Psoas muscle (tissue), 8 donors: ENCODE results near the gene ELF3. TPM values are rescaled to one million over a fixed set of nuclear protein-coding genes. Genes with fewer than 3 reads are reported as not detected.

Experiments
- ATAC-seq, 4 donors: fragments of 200-7000 bp; cut with Tn5 transposase; one replicate each; pipeline ENCODE4 v1.9.1; 2020; ENCODE audit warnings: moderate library complexity in 3 of 4, mild to moderate bottlenecking in 2 of 4
- DNase-seq, 2 donors: peaks; one replicate each; pipeline ENCODE4 v3.0.0-alpha.2; 2020
- H3K27ac ChIP-seq: fragments of 200-600 bp; one replicate; pipeline ENCODE4 v1.8.0; 2022
- H3K27me3 ChIP-seq, 3 donors: fragments of 200-600 bp in 1 of 3; one replicate each; pipeline versions ENCODE4 v1.6.1 to v1.8.0; 2013 to 2022; ENCODE audit warnings: low read length in 2 of 3, mild to moderate bottlenecking in 2 of 3, moderate library complexity in 1 of 3; ENCODE audit not compliant: insufficient read depth in 3 of 3
- H3K36me3 ChIP-seq, 2 donors: fragments of 200-600 bp in 1 of 2; one replicate each; pipeline versions ENCODE4 v1.6.1 to v1.8.0; 2013 to 2022; ENCODE audit warnings: low read depth in 1 of 2, mild to moderate bottlenecking in 1 of 2, moderate library complexity in 1 of 2; ENCODE audit not compliant: insufficient read depth in 1 of 2
- H3K4me1 ChIP-seq: fragments of 200-600 bp; one replicate; pipeline ENCODE4 v1.8.0; 2022
- H3K4me3 ChIP-seq: fragments of 200-600 bp; one replicate; pipeline ENCODE4 v1.8.0; 2022; ENCODE audit warnings: mild to moderate bottlenecking
- H3K9me3 ChIP-seq: fragments of 200-600 bp; one replicate; pipeline ENCODE4 v1.8.0; 2022
- WGBS, 3 donors: extraction: QIAGEN DNeasy Blood & Tissue Kit; methylation state at CpG; one replicate each; pipeline versions ENCODE4 v1.1.6 to v1.1.7; 2013; 5-methylcytosine and 5-hydroxymethylcytosine counted together
- intact Hi-C, 2 donors: fragments of 100-400 bp; cut with DNase I; formaldehyde crosslinking; loops; one replicate each; pipeline versions ENCODE4 v1.11.0 to v1.14.2; 2022
- polyA plus RNA-seq, 3 donors: library from polyadenylated mRNA; stranded (reverse); fragments of 200-250 nt; gene quantifications; one replicate each; pipeline ENCODE4 v1.2.3, GENCODE V29; 2013
- total RNA-seq, 4 donors: library from RNA; stranded (reverse); fragmentation: NEBNext Ultra II Directional in 2 of 4; extraction: Animal tissue kit (Norgen Biotek cat#: 25700) in 2 of 4; gene quantifications; one replicate each; pipeline versions ENCODE4 v1.2.1 to v1.2.4, GENCODE V29; 2021 to 2023
- TF ChIP-seq, protein P1 (sequence below): fragments of 200-600 bp; IDR thresholded peaks from one replicate; pipeline ENCODE4 v1.8.0; 2022; ENCODE audit warnings: antibody characterized with exemption
- donor health status: healthy with polysubstance abuse.
- donor health status: DM: no; HTN: no; CAD: no; lungs with moderate emphysema.
- donor health status: Bipolar disorder and iron deficiency.
- donor health status: healthy.
- donor health status: DM: yes; HTN: yes; CAD: no.
- donor health status: DM: no; HTN: no; CAD: no.
- donor health status: DM: no; HTN: no; CAD: no.
- donor health status: DM: yes; HTN: yes; CAD: no.

Gene ELF3
- total and polyA plus RNA-seq, 7 donors, result 0.21 to 1.4 (median 0.42) TPM

DNA sequence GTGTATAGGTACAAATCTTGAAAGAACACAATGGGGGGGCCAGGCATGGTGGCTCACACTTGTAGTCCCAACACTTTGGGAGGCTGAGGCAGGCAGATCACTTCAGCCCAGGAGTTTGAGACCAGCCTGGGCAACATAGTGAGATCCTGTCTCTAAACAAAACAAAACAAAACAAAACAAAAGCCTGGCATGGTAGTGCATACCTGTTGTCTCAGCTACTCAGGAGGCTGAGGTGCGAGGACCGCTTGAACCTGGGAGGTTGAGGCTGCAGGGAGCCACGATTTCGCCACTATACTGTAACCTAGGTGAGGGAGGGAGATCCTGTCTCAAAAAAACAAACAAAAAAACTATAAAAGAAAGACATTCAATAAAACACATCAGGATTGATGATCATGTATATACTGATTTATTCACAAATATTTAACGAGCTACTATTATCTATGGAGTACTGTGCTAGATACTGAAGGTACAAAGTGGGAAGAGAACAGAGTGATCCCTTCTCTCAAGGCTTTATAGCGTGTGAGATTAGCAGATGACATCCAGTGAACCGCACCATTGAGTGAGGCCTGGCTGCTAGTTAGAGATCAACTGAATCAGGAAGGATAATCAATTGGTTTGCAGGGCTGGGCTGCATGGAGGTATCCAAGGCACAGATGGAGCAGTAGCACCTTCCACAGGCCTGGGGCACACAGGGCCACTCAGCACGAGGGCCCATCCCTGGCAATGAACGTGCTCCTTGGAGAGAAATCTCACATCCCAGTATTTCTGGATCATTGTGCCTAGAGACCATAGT lies 26.4 kb downstream of the ELF3 start:
- no peak for ATAC-seq
- 90 to 95% (median 92%) methylated on average over 9 of the region's 9 CpGs for WGBS, 3 donors
- TF ChIP-seq, protein P1, sequence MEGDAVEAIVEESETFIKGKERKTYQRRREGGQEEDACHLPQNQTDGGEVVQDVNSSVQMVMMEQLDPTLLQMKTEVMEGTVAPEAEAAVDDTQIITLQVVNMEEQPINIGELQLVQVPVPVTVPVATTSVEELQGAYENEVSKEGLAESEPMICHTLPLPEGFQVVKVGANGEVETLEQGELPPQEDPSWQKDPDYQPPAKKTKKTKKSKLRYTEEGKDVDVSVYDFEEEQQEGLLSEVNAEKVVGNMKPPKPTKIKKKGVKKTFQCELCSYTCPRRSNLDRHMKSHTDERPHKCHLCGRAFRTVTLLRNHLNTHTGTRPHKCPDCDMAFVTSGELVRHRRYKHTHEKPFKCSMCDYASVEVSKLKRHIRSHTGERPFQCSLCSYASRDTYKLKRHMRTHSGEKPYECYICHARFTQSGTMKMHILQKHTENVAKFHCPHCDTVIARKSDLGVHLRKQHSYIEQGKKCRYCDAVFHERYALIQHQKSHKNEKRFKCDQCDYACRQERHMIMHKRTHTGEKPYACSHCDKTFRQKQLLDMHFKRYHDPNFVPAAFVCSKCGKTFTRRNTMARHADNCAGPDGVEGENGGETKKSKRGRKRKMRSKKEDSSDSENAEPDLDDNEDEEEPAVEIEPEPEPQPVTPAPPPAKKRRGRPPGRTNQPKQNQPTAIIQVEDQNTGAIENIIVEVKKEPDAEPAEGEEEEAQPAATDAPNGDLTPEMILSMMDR, result no peak

DNA sequence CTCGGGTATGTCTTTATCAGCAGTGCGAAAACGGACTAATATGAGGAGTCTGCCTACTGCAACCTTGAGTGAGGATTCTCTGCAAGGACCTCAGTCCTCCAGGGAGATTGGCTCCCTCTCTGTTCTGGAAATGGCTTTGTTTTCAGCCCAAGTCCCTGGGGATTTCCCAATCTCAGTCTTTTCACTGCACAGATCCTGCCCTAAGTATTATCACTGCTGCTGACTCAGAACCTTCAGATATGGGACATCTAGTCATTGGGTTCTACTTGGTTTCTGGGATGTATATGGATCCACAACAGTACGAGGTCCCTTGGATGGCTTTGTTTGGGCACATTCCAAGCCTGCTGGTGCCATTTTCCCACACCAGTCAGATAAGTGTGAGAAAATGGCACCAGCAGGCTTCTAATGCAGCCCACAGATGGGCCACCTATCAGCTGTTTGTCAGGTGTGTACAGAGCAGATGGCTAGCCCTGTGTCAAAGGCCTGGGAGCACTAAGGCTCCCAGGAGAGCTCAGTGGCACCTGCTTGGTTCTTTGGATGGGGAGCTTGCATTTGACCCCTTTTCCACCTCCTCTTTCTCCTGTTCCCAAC lies 27.4 kb downstream of the ELF3 start:
- ATAC-seq, result no peak
- no peaks in the 10 kb centered on the region for H3K36me3 ChIP-seq
- H3K9me3 ChIP-seq, result no peaks in the 10 kb centered on the region
- intact Hi-C loops, result no loop called here
- 85 to 91% (median 88%) methylated on average over 4 of the region's 4 CpGs for WGBS, 3 donors
- DNase-seq, result no peak
- no peak overlapping the region for H3K27ac ChIP-seq
- no peak overlapping the region for H3K4me3 ChIP-seq
- TF ChIP-seq, protein P1, result no peak
- H3K4me1 ChIP-seq, result no peaks in the 10 kb centered on the region
- no peaks in the 10 kb centered on the region for H3K27me3 ChIP-seq

More for the DNA sequence above, 26.4 kb downstream of the ELF3 start:
- Histone ChIP-seq H3K36me3 (no peaks in the 10 kb centered on the region), H3K9me3 (no peaks in the 10 kb centered on the region), H3K4me3 (no peak overlapping the region), H3K27me3 (no peaks in the 10 kb centered on the region), H3K4me1 (no peaks in the 10 kb centered on the region), H3K27ac (no peak overlapping the region)
- intact Hi-C loops, result no loop called here
- DNase-seq, result no peak

DNA sequence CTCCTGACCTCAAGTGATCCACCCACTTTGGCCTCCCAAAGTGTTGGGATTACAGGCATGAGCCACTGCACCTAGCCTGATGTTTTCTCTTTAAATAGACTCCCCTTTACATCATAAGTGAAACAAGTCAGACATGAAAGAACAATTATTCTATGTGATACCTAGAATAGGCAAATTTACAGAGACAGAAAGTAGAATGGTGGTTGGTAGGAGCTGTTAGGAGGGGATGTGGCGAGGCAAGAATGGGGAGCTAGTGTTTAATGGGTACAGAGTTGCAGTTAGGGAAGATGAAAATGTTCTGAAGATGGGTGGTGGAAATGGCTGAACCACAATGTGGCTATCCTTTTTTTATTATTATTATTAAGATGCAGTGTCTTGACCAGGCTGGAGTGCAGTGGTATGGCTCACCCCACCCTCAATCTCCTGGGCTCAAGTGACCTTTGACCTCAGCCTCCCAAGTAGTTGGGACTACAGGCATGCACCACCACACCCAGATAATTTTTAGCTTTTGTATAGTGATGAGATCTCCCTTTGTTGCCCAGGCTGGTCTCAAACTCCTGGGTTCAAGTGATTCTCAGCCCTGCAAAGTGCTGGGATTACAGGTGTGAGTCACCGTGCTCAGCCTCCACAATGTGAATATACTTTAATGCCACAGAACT lies 28.4 kb downstream of the ELF3 start:
- TF ChIP-seq, protein P1, result no peak
- no peak overlapping the region for H3K4me3 ChIP-seq
- no peaks in the 10 kb centered on the region for H3K36me3 ChIP-seq
- no peak for ATAC-seq
- 89 to 98% (median 95%) methylated on average over 2 of the region's 2 CpGs for WGBS, 3 donors
- H3K9me3 ChIP-seq, result no peaks in the 10 kb centered on the region
- no peaks in the 10 kb centered on the region for H3K27me3 ChIP-seq
- intact Hi-C loops, result no loop called here
- DNase-seq, result no peak
- no peak overlapping the region for H3K27ac ChIP-seq
- H3K4me1 ChIP-seq, result no peaks in the 10 kb centered on the region

DNA sequence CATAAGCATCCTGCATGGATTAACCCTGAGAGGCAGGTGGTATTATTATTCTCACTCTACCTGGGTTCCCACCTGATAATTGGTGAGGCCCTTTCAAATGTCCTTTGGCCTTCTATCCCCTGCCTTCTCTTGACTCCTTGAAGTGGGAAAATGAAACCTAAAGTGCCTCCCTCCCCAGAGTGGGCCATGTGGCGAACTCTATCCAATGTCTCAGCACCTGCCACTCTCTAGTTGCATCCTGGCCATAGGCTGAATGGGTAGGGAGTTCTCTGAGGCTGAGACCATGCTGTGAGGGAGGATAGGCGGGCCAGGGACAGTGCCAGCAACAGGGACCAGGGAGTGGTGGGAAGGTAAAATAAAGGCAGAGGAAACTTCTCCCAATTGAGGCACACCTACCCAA lies 35.3 kb downstream of the ELF3 start:
- intact Hi-C loops, result no loop called here
- no peak overlapping the region for H3K4me3 ChIP-seq
- H3K36me3 ChIP-seq, result no peaks in the 10 kb centered on the region
- ATAC-seq, result no peak
- no peaks in the 10 kb centered on the region for H3K9me3 ChIP-seq
- TF ChIP-seq, protein P1, result no peak
- DNase-seq, result no peak
- no peaks in the 10 kb centered on the region for H3K4me1 ChIP-seq
- peaks cover 0 to 2% (median 0%) of the 10 kb centered on the region in 3 donors for H3K27me3 ChIP-seq
- no peak overlapping the region for H3K27ac ChIP-seq
- WGBS, 3 donors, result 90 to 97% (median 97%) methylated on average over 2 of the region's 2 CpGs
